A549 (cell line): ENCODE measurements around the gene ASB5. TPM values are rescaled to one million over a fixed set of nuclear protein-coding genes. Genes with fewer than 3 reads are reported as not detected.

ENCODE experiments used
- ATAC-seq, 2 experiments: fragments of 200-7000 bp in 1 of 2; fragments of >200 bp in 1 of 2; cut with Nextera tagmentation in 1 of 2; cut with Tn5 transposase in 1 of 2; 3 replicates each; pipeline versions ENCODE4 v1.8.0 to v1.9.1; 2018 to 2020; ENCODE audit warnings: mild to moderate bottlenecking in 1 of 2, moderate library complexity in 1 of 2
- CTCF ChIA-PET: fragments of 300-600 bp; sonication (Branson Sonifier 250); formaldehyde crosslinking; extraction: SDS; loops from one replicate; lab custom pipeline; 2021; ENCODE audit warnings: antibody characterized with exemption, inconsistent platforms; lab: Yijun Ruan, JAX
- POLR2A ChIA-PET: fragments of 350-600 bp; formaldehyde crosslinking; extraction: SDS; loops from one replicate; lab custom pipeline; 2021; ENCODE audit warnings: antibody characterized with exemption, inconsistent platforms; lab: Yijun Ruan, JAX
- DNase-seq, 2 experiments: peaks; one replicate each; pipeline versions ENCODE4 v3.0.0 to v3.0.0-alpha.2; 2011 to 2016; ENCODE audit warnings: low read depth in 1 of 2, low spot score in 1 of 2
- FAIRE-seq: peaks from 2 replicates; lab custom pipeline; 2011; peaks lifted over from hg19 to GRCh38; lab: Jason Lieb, UNC
- H3K27ac ChIP-seq, 2 experiments: fragments of >200 bp; sonication (Bioruptor Twin); formaldehyde crosslinking; 3 replicates each; pipeline ENCODE4 v1.5.1; 2016 to 2017
- H3K4me1 ChIP-seq: fragments of >200 bp; sonication (Bioruptor Twin); formaldehyde crosslinking; 3 replicates; pipeline ENCODE4 v1.6.1; 2016
- H3K4me2 ChIP-seq: fragments of >200 bp; sonication (Bioruptor Twin); formaldehyde crosslinking; 3 replicates; pipeline ENCODE4 v1.6.1; 2016
- H3K4me3 ChIP-seq: fragments of >200 bp; sonication (Bioruptor Twin); formaldehyde crosslinking; 3 replicates; pipeline ENCODE4 v1.5.1; 2016
- H3K9me3 ChIP-seq: fragments of >200 bp; sonication (Bioruptor Twin); formaldehyde crosslinking; 3 replicates; pipeline ENCODE4 v1.6.1; 2016
- ATOH8 ChIP-seq: fragments of 250-450 bp; sonication (Bioruptor Pico); IDR thresholded peaks from 2 replicates; pipeline ENCODE4 v1.5.0; 2020; ENCODE audit warnings: low read depth, mild to moderate bottlenecking, moderate library complexity
- CBX8 ChIP-seq: fragments of 200-600 bp; sonication (generic); IDR thresholded peaks from 2 replicates; pipeline ENCODE4 v1.6.1; 2016
- E2F6 ChIP-seq: IDR thresholded peaks from 2 replicates; pipeline ENCODE4 v1.6.1; 2012; ENCODE audit warnings: low read depth, borderline replicate concordance
- EHF ChIP-seq: fragments of 250-450 bp; sonication (Bioruptor Pico); IDR thresholded peaks from 2 replicates; pipeline ENCODE4 v1.5.0; 2020; ENCODE audit warnings: mild to moderate bottlenecking
- EP300 ChIP-seq, 2 experiments: fragments of >200 bp; sonication (Bioruptor Twin); formaldehyde crosslinking; IDR thresholded peaks; 2 replicates in 1 of 2; 3 replicates in 1 of 2; pipeline ENCODE4 v1.6.1; 2016 to 2017
- FOXS1 ChIP-seq: fragments of 250-450 bp; sonication (Bioruptor Pico); IDR thresholded peaks from 2 replicates; pipeline ENCODE4 v1.5.0; 2020; ENCODE audit warnings: mild to moderate bottlenecking, moderate library complexity
- HDAC2 ChIP-seq: fragments of 200-600 bp; sonication (generic); IDR thresholded peaks from 2 replicates; pipeline ENCODE4 v1.6.1; 2016
- HOXB13 ChIP-seq: fragments of 250-450 bp; sonication (Bioruptor Pico); IDR thresholded peaks from 2 replicates; pipeline ENCODE4 v1.5.0; 2020; ENCODE audit warnings: low read depth, mild to moderate bottlenecking, moderate library complexity
- JUN ChIP-seq, 2 experiments: fragments of >200 bp; sonication (Bioruptor Twin); formaldehyde crosslinking; IDR thresholded peaks; 2 replicates in 1 of 2; 3 replicates in 1 of 2; pipeline ENCODE4 v1.6.1; 2016 to 2017
- JUNB ChIP-seq: fragments of >200 bp; sonication (Bioruptor Twin); formaldehyde crosslinking; IDR thresholded peaks from 2 replicates; pipeline ENCODE4 v1.6.1; 2016
- KDM1A ChIP-seq: fragments of 200-600 bp; sonication (generic); IDR thresholded peaks from 2 replicates; pipeline ENCODE4 v1.6.1; 2016; ENCODE audit warnings: low read depth, mild to moderate bottlenecking
- MAZ ChIP-seq: fragments of 150-350 bp; IDR thresholded peaks from 2 replicates; pipeline ENCODE4 v1.6.1; 2014; ENCODE audit warnings: antibody characterized with exemption, low read depth, low read length, borderline replicate concordance
- NFE2L2 ChIP-seq: fragments of 150-350 bp; conservative IDR thresholded peaks from 2 replicates; pipeline ENCODE4 v1.6.1; 2014; ENCODE audit warnings: low read length
- NPAS2 ChIP-seq: fragments of 250-450 bp; sonication (Bioruptor Pico); IDR thresholded peaks from 2 replicates; pipeline ENCODE4 v1.8.0; 2022; ENCODE audit warnings: mild to moderate bottlenecking, moderate library complexity, borderline replicate concordance
- PHF8 ChIP-seq: fragments of 200-600 bp; sonication (generic); IDR thresholded peaks from 2 replicates; pipeline ENCODE4 v1.6.1; 2016; ENCODE audit warnings: low read depth, mild to moderate bottlenecking, antibody characterized with exemption, moderate library complexity, borderline replicate concordance
- REST ChIP-seq: fragments of 200-600 bp; sonication (generic); IDR thresholded peaks from 2 replicates; pipeline ENCODE4 v1.6.1; 2016; ENCODE audit warnings: antibody characterized with exemption, mild to moderate bottlenecking, moderate library complexity
- RFX5 ChIP-seq: fragments of 450-650 bp; IDR thresholded peaks from 2 replicates; pipeline ENCODE4 v1.7.1; 2014; ENCODE audit warnings: antibody characterized with exemption, mild to moderate bottlenecking, moderate library complexity
- SMC3 ChIP-seq: fragments of >200 bp; sonication (Bioruptor Twin); formaldehyde crosslinking; IDR thresholded peaks from 3 replicates; pipeline ENCODE4 v1.6.1; 2018; ENCODE audit warnings: inconsistent platforms
- TFCP2L1 ChIP-seq: fragments of 250-450 bp; sonication (Bioruptor Pico); IDR thresholded peaks from 2 replicates; pipeline ENCODE4 v1.5.0; 2021; ENCODE audit warnings: mild to moderate bottlenecking
- USF2 ChIP-seq: fragments of 450-650 bp; IDR thresholded peaks from 2 replicates; pipeline ENCODE4 v1.6.1; 2014; ENCODE audit warnings: antibody characterized with exemption
- WGBS: methylation state at CpG from one replicate; pipeline ENCODE4 v1.1.6; 2017; ENCODE audit errors: missing lambda C conversion rate; 5-methylcytosine and 5-hydroxymethylcytosine counted together
- polyA plus RNA-seq, 4 experiments: library from polyadenylated mRNA; depleted of rRNA in 3 of 4; stranded (reverse); fragments of >200 nt; fragmentation: RNase III in 1 of 4; extraction: RNeasy Plus Mini Kit Qiagen cat#74134 plus additional on column Dnase treatment in 1 of 4; gene quantifications; 2 replicates in 3 of 4; 3 replicates in 1 of 4; pipeline ENCODE4 v1.2.3, GENCODE V29; 2011 to 2017
- TF ChIP-seq, protein P1 (sequence below): fragments of 150-350 bp; IDR thresholded peaks from 2 replicates; pipeline ENCODE4 v1.6.1; 2014; ENCODE audit warnings: low read depth, mild to moderate bottlenecking, low read length

The ASB5 gene
- polyA plus RNA-seq, 2 of the 4 experiments (the other 2 are of a cell fraction), result not detected

DNA sequence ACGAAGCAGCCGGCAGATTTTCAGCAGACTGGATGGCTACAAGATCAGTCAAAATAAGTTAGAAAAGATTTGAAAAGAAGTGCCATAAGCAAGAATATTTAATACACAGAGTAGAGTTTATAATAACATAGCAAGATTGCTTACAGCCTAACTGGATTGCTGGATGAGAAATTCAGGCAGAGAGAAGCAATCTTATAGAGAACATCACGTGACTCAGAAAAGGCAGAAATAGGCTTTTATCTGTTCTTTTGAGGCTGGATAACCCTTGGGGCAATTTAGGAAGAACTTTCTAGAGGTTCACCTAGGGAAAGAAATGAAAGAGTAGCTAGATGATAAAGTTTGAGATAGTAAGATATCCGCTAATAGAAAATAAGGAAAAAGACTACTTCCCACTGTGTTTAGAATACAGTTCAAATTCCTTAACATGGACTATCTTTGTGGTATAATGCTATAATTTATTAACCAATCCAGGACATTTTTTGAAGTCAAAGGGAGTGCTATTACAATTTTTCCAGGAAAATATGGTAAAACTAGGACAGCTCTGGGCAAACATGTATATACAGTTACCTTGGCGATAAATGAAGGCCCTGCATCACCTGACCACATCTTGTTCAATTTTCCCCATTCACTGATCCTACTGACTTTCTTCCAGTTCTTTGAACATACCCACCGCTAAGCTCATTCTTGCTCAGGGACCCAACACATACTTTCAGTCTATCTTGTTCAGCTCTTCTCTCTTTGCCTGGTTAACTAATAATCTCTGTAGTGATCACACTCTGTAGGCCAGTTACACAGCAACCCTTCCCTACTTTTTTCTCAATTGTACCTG, 38.0 kb upstream of the ASB5 start:
- no peak overlapping the region for H3K27ac ChIP-seq
- no peak overlapping the region for H3K4me3 ChIP-seq
- ATAC-seq (no peak; a peak in 1 of 6 replicates), DNase-seq (no peak), FAIRE-seq (no peak)
- peaks cover 9% of the 10 kb centered on the region for H3K4me1 ChIP-seq
- no peak overlapping the region for H3K4me2 ChIP-seq
- CTCF ChIA-PET, result interaction anchor here (1.1 kb wide), 1 partner anchor 18 kb away, joined by 3 read pairs; no protein-coding TSS in a partner anchor
- POLR2A ChIA-PET, result no interaction called here
- 94% methylated on average over 6 of the region's 6 CpGs for WGBS
- no peaks in the 10 kb centered on the region for H3K9me3 ChIP-seq
- no peak for TF ChIP-seq NPAS2 (CRISPR knock-in tag)
- no peak for TF ChIP-seq JUNB
- TF ChIP-seq ATOH8 (CRISPR knock-in tag), result no peak
- TF ChIP-seq, all 56 proteins: peak for 0

GRCh38 chr4:176303938-176304337, 34.9 kb upstream of the ASB5 start:
- Histone ChIP-seq H3K4me2 (no peak overlapping the region), H3K9me3 (no peaks in the 10 kb centered on the region), H3K4me1 (peaks cover 15% of the 10 kb centered on the region), H3K27ac (peak overlapping the region in 1 of 2 experiments; percentile 39; a peak in 1 of 6 replicates), H3K4me3 (no peak overlapping the region)
- no peak for ATAC-seq
- CTCF ChIA-PET, result no interaction called here
- WGBS, result 39% methylated on average over 1 of the region's 1 CpG
- POLR2A ChIA-PET, result no interaction called here
- TF ChIP-seq CBX8, result no peak
- TF ChIP-seq JUN (IDR thresholded peaks at IDR 0.05), result no peak
- TF ChIP-seq E2F6, result no peak
- no peak for TF ChIP-seq EP300 (IDR thresholded peaks at IDR 0.05)
- TF ChIP-seq EHF (CRISPR knock-in tag), result no peak
- TF ChIP-seq, protein P1, sequence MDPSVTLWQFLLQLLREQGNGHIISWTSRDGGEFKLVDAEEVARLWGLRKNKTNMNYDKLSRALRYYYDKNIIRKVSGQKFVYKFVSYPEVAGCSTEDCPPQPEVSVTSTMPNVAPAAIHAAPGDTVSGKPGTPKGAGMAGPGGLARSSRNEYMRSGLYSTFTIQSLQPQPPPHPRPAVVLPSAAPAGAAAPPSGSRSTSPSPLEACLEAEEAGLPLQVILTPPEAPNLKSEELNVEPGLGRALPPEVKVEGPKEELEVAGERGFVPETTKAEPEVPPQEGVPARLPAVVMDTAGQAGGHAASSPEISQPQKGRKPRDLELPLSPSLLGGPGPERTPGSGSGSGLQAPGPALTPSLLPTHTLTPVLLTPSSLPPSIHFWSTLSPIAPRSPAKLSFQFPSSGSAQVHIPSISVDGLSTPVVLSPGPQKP, result no peak
- no peak for TF ChIP-seq MAZ
- TF ChIP-seq HDAC2, result no peak
- TF ChIP-seq RFX5, result no peak
- no peak for TF ChIP-seq REST
- no peak for TF ChIP-seq HOXB13
- no peak for TF ChIP-seq KDM1A
- TF ChIP-seq USF2, result no peak
- TF ChIP-seq TFCP2L1, result no peak
- no peak for TF ChIP-seq FOXS1
- no peak for TF ChIP-seq SMC3
- no peak for TF ChIP-seq PHF8
- no peak for TF ChIP-seq NFE2L2
- DNase-seq, result no peak
- FAIRE-seq, result no peak
